GM18526 (cell line): ENCODE data around the gene CTNNBIP1.

Source experiments
- POLR2A ChIP-seq: IDR thresholded peaks from 3 replicates; pipeline ENCODE4 v1.6.1; 2011; ENCODE audit not compliant: insufficient read length; ENCODE audit errors: extremely low read depth

Gene CTNNBIP1

DNA sequence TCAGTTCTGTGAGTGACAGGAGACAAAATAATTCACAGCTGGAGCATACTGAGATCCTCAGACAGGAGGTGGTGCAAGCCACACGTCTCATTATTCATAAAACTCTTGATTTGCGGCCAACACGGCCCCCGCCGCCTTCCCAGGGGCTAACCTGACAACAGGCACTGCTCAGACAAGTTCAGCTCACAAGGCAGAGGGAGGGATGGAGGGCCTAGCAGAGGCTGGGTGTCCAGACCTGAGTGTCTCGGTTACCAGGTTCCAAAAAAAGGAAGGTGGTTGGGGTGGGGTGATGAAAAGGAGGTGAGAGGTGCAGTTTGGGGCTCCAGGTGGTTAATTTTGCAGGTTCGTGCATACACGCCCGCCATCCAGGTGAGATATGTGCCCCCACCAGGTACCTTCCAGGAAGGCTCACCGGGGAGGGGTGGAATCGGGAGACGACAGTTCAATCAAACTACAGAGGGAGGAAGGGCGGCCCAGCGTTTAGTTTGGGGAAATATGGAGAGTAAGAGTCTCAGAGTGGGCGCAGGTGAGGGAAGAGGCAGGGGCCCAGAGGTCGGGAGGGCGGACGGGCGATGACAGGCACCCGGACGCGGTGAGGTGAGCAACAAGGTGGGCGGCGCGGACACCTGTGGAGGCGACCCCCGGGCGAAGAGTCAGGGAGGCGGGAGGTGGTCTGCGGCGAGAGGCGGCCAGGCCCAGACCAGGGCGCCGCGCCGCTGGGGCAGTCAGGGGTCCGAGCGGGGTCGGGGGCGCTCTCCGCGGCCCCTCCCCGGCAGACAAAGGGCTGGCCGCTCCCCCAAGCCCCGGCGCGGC is 629 bp downstream of the CTNNBIP1 start:
- TF ChIP-seq POLR2A = no peak

DNA sequence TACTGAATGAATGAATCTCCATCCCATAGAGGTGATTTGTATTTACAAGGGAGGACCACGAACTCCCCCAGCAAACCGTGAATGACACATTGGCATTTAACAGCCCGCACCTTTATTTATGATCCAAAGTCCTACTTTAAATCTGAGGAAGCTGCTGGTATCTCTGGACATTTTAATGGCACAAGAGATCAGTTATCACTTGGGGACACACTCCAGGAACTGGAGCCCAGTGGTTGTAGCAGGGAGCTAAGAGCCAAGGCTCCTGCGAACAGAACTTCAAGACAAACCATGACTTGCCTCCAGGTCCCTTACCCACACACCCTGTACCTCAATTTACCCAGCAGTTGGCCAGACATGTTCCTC is 1.2 kb downstream of the CTNNBIP1 start:
- no peak for TF ChIP-seq POLR2A

DNA sequence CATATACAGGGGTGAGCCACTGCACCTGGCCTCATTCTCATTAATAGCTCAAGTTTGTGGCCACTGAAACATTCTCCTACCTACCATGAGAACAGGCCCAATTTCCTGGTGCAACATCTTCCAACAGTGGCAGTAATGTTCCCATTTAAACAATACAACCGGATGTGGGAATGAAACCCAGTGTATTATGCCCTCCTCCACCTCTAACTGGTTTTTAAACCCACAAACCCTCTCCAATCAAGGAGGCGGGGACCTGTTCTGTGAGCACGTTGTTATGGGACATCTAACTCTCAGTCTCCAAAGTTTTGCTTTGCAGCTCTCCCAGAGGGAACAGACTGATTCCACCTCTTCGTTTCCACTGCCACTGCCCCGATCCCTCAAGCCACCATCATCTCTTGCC is 2.6 kb downstream of the CTNNBIP1 start:
- TF ChIP-seq POLR2A = no peak

DNA sequence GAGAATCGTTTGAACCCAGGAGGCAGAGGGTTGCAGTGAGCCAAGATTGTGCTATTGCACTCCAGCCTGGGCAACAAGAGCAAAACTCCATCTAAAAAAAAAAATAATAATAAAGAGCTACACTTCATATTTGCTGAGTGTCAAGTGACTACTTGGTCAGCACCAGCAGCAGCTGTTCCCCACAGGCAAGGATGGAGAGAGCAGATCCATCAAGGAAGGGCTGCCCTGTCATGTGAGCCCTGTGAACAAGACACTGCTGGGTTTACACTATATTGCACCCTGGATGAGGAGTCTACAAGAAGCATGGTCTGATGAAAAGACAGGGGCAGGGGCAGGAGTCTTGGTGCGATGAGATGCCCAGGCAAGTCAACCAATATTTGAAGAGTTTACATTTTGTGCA is 3.6 kb downstream of the CTNNBIP1 start:
- no peak for TF ChIP-seq POLR2A

DNA sequence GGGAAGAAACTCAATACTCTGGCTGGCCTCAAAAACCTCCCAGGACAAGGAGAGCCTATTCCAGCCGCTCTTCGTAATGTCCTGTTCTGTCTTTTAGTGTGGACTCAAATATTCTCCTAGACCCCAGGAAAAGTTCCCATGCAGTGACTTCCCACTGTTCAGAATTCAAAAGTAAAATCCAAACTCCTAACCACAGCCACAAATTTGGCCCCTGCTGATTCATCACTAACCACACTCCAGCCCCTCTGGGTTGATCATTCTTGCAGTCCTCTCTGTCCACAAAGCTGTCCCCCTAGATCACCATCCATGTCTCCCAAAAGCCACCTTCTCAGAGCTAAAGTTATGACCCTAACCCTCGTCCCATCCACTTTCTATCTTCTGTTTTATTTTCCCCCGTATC is 5.1 kb downstream of the CTNNBIP1 start:
- no peak for TF ChIP-seq POLR2A

DNA sequence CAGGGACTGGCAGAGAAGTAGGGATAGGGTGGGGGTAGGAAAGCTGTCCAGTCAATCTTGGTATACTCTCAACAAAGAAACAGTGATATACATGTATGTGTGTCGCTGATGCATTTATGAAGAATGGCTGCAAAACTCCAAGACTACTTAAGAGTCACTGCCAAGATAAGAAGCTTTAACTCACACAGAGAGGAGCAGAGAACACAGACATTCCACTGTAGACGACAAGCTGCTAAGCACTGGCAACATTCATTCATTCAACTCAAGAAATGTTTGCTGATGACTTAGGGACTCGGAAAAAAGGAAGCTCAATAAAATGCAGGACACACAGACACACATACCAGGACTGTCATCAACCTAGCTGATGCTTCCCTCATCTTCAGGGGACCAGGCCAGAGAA is 5.5 kb downstream of the CTNNBIP1 start:
- no peak for TF ChIP-seq POLR2A

DNA sequence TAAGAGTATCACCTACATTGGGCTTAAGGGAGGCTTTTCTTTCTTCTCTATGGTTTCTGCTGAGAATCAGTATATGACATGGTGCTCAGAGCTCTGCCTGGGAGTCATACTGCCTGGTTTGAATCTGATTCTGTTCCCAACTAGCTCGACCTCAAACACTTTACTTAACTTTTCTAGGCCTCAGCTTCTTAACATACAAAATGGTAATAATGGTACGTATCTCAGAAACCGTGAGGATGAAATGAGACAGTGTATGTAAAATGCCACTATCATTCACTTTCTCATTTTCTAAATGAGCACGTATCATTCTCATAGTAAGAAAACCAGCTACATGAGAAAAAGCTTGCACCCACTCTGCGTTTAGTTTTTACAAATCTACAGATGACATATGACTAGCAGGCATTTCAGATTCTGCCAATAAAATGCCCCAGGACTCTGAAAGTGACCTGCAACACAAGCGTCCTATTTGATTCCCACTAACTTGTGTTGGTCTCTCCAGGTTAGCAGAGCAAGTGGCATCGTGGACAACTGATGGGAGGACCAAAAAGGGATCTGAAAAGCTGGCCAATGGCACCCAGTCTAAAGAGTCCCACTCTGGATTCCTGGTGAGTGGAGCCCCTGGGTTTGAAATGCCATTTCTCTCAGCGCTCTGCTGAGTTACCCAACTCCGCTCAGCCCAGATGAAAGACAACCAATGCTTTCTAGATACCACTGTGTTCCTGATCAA is 6.1 kb downstream of the CTNNBIP1 start:
- no peak for TF ChIP-seq POLR2A

DNA sequence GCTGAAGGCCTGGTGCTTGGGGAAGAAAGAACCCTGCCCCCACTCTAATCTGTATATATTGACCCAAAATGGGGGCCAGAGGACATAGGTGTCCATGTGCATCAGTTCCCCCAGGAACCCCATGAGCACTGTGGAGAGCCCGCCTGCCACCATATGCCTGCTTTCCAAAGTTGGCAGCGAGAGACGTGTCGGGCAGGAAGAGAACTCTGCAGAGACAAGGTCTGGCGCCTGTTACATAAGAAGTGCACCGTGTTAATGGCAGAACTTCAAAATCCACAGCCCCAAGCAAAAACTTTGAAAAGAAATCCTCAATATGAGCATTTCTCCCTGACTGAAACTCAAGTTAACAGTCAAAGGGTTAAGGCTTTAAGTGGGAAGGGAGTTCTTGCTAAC is 8.0 kb downstream of the CTNNBIP1 start:
- no peak for TF ChIP-seq POLR2A

DNA sequence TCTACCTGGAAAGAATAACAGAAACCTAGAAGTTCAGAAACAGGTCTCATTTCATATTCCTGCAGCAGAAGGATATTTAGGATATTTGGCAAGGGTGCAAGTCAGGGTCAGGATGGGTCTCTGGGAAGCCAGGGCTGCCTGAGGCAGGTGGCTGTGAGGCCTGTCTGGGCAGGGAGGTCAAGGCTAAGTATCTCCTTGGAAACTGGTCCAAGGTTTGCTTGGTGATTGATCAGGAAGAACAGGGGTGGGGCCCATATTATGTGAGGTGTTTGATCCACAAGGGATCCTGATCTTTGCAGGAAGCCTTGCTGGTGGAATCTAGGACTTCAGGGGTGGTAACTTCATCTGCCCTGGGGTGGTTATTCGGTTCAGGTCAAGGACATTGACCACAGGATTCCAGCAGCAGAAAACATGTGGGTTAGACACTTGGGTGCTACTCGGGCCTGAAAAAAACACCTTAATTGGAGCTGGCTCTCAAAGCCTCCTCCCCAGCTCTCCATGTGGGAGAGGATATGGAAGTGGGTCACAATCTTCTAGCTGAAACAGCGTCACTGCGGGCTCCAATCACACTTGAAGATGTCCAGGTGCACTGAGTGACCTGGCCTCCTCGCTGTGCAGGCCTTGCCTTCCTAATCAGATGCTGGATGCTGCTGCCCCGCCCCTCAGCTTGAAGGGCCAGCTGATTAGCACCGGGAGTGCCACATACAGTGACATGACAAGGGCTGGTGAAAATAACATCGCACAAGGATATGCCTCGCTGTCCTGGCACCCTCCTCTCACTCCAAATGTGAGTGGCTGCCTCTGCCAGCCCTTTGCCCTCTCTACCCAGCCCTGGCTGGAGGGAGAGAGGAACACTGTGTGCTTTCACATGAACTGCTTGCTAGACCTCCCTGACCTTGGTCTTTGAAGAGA is 8.7 kb downstream of the CTNNBIP1 start:
- TF ChIP-seq POLR2A = no peak

DNA sequence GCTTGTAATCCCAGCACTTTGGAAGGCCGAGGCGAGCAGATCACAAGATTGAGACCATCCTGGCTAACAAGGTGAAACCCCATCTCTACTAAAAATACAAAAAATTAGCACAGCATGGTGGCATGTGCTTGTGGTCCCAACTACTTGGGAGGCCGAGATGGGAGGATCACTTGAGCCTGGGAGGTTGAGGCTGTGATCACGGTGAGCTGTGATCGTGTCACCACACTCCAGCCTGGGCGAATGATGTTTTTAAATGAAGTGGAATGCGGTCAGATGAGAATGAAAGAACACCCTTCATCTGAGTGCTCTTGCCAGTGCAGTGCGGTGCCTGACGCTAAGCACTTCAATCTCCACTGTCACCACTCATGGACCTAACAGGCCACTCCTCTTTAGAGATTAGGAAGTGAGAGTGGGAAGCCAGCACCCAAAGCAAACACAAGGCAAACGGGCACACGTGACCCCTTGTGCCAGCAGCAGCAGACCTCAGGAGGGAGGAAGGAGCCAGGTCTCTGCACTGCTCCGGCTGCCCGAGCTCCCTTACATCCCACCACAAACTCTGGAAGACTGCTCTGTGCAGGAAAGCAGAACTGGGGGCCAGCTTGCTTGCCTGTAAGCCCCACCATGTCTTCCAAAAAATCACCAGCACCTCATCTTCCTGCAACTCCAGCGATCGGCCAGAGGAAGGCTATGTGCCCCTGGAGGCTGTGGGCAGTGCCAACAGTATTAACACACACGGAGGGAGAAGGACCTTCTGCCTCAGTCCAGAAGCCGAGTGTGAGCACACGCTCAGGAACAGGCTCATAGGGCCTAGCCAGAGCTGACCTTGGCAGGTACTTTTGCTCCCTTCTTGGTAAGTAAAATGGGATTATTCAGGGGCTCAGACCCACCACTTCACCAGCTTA is 9.7 kb downstream of the CTNNBIP1 start:
- TF ChIP-seq POLR2A = peak; percentile 40

DNA sequence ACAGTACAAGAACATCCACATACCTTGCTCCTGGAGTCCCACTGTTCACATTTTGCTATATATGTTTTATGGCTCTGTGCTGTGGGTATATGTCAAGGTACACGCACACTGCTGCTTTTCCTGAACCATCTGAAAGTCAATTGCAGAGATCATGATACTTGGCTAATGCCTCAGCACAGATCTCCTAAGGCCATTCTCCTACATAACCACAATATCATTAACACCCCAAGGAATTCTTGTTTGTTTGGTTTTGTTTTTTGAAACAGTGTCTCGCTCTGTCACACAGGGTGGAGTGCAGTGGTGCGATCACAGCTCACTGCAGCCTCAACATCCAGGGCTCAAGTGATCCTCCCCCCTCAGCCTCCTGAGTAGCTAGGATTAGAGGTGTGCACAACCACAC is 16.0 kb downstream of the CTNNBIP1 start:
- TF ChIP-seq POLR2A = no peak

DNA sequence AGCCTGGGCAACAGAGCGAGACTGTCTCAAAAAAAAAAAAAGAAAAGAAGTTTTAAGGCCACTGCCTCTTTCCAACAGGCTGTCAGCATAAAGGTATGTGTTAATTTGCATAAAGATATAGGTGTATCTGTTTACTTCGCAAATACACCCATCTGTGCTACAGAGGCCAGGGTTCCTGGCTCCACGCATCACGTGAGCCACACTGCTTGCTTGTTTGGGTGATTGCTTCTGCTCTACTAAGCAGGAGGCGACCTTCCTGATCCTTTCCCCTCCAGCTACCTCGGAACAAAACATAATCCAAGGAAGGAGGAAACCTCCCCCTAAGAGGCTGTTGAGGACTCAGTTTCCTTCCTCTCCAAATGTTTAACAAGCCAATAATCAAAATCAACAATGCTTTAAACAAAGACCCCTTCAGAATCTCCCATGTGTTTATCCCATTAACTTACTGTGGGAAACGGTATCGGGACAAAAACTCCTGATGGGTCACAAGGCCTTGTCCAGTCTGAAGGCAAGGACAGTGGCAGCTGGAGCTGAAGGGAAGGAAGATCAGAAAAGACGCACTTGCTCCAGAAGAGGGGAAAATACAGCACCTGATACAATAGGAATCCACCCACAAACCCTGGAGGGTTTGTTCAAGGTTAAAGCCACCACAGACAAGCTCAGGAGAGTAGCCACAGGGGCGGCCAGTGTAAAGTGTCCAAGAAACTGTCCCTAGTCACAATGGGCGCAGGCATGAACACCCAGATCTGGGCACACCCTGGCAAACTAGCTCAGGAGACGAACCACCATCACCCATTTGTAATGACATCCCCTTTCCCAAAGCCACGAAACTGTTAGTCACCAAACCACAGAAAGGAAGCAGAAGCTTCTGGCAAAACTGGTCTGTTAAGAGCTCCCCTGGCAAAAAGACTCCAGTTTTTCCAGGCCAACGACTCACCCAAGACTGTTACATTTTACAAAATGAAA is 17.2 kb downstream of the CTNNBIP1 start:
- no peak for TF ChIP-seq POLR2A

DNA sequence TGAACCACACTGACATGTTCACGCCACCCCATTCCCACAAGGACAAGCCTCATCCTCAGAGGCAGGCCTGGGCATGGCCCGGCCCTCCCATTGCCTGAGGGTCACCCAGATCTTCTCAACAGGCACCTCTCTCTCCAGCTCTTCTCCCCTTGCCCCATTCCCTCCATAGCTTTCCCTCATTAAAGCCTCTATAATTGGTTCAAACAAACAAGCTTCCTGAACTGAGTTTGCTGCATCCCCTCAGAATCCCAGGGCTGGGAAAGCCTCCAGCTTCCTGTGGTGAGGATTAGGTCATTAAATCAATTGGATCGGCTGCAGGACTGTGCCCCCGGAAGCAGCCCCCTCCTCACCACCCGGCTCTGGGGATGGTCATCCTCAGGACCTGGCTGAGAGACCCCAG is 18.9 kb downstream of the CTNNBIP1 start:
- no peak for TF ChIP-seq POLR2A

DNA sequence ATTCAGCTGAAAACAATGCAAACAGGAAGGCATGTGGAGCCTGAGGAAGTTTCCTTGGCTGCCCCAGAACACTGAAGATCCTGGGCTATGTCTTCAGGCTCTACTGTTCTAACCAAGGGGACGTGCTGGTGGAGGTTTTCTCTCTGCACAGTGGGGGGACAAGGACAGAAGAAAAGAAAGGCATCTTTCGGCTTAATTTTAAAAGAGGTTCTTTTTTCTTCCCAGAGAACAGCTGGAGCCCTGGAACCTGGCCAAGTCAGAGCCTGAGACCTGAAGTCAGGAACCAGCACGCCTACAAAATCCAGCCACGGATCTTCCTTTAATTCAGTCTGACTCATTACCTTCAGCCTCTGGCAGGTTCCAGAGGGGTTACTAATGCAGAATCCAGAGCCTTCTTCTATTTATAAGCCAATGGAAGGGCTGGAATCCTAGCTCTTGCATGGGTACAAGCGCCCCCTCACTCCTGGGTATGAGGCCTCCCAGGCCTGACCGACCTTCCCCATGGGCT is 19.8 kb downstream of the CTNNBIP1 start:
- no peak for TF ChIP-seq POLR2A

DNA sequence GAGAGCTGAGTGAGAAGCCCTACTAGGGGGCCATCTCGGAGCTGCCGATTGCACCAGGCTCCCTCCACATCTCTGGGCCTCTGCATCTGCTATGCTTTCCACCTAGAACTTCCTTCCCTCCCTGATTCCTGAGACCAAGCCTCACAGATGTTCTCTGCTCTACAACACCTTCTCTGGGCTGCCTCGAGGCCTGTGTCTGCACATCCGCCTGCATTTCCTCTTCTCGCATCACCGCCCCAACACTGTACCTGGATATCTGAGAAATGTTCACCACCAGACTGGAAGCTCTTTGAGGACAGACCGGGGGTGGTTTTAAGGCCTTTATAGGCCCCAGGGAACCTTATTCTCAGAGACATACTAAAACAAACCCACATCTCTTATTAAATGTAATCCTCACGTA is 20.7 kb downstream of the CTNNBIP1 start:
- TF ChIP-seq POLR2A = no peak
